AG20443 (cell line): ENCODE results near the gene EIF4EBP3.

ENCODE experiments used
- DNase-seq: peaks from one replicate; pipeline ENCODE4 v3.0.0; 2012; ENCODE audit warnings: low spot score, mixed read lengths

The EIF4EBP3 gene

DNA sequence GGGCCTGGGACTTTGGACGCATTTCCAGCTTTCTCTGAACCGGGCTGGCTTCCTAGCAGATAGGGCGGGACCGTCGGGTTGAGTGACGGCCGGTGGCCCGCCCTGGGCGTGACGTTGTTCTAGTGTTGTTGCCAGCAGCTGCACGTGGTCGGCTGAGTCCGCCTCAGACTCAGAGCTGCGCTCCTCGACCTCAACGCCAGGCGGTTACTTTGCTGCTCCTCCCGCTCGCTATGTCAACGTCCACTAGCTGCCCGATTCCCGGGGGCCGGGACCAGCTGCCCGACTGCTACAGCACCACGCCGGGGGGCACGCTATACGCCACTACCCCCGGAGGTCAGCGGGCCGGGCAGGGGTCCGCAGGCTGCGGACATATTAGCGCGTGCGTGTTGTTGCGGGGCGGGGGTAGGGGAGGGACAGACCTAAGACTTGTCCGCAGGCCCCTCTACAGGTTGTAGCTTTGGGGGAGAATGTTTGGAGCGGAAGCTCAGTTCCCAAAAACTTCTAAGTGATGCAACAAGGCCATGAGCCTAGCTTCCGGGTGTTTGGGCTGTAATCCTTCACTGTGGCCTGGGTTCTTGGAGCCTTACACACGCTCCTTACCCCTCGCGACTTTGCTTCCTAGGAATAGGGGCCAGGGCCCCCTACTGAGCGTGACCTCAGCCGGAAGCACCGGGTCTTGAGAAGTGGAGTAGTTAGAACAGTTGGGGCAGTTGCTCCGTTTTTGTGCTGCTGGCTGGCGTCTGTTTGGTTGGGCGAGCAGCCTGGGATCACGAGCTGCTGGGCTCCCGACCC, at the start of gene EIF4EBP3:
TSS of gene EIF4EBP3 (plus strand) at position 155 of the 792 bp plus-strand sequence. CDS start at position 231, 76 bp downstream.
- peak; percentile 98 for DNase-seq

DNA sequence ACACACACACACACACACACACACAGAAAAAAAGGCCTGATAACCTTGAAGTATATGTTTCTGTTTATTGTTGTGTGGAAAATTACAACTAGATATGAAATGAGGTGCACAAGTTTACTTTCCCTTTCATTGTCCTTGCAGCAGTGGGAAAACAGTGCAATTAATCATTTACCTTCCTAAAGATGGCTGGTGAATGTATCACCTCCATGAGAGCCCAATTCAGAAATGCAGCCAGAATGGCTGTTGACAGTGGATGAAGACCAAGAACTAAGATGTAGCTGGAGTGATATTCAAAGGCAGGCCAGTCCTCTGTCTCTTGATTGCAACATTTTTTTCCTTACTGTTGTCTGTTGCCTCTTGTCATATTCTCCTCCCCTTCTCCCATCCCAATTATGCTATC, 49.6 kb upstream of the EIF4EBP3 start:
- DNase-seq, result no peak

DNA sequence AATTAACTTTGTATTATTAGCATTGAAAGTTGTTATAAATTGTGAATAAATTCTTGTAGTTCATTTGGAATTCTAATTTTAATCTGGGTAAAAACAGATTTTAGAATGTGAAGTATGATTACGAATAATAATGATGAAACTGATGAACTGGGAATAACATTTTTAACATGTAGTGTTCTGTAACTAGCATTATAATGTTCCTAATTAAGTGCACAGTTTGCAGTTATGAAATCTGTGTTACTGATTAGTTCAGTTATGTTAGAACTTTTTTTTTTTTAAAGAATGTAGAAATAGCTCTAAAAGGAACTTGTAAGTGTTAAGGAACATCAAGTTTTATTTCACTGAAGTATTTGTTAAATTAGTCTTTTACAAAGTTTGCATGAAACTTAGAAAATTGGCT, 48.9 kb upstream of the EIF4EBP3 start:
- no peak for DNase-seq

DNA sequence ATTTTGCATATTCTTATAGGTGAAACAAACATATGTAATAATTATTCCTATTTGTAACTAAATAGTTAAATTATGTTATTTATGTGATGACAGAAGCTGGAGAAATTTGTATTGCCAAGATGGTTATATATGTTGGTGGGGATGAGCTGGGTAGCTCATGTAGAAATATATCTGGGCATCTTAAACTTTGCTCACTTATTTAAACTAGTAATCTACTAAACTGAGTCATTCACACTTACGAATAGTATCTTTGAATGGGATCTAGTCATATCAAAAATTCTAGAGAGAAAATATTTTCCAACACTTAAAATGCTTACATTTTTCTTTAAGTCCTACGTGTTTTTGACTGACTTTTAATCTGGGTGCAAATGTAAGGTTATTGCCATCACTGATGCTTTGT, 44.6 kb upstream of the EIF4EBP3 start:
- DNase-seq, result no peak

DNA sequence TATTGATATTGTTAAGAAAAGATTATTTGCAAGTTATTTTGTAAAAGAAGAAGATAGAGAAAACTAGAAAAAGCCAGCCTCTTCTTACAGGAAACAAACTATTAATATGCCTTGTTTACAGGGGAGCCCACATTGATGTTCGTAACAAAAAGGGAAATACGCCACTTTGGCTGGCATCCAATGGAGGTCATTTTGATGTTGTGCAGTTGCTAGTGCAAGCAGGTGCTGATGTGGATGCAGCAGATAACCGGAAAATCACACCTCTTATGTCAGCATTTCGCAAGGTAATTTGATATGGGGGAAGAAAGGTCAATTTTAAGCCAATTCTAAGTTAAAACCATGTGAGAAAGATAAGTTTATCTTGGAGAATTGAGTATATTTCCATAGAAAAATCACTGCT, 37.6 kb upstream of the EIF4EBP3 start:
- no peak for DNase-seq

DNA sequence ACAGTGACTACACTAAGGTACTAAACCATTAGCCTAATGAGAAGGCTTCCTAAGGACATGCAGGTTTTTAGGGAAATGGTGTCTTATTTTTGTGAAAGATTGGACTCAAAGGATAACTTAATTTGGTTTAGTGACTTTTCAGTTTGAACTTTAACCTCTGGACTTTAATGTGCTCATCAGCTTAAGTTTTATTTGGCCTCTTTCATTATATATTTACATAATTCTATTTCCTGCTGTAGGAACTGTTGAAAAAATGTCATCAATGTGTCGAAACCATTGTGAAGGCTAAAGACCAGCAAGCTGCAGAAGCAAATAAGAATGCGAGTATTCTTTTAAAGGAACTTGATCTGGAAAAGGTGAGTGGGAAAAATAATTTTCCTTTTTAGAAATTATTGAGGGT, 34.3 kb upstream of the EIF4EBP3 start:
- DNase-seq, result no peak

DNA sequence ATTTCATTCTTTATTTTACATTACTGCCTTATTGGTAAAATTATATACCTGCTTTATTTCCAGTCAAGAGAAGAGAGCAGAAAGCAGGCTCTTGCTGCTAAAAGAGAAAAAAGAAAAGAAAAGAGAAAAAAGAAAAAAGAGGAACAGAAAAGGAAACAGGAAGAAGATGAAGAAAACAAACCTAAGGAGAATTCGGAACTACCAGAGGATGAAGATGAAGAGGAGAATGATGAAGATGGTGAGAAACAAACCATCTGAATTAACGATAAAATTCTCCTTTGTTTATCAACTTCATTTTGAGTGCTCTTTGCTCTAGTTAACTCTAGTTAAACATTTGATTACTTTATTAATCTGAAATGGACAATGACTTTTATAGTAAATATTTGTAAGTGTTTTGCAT, 23.5 kb upstream of the EIF4EBP3 start:
- DNase-seq, result no peak

DNA sequence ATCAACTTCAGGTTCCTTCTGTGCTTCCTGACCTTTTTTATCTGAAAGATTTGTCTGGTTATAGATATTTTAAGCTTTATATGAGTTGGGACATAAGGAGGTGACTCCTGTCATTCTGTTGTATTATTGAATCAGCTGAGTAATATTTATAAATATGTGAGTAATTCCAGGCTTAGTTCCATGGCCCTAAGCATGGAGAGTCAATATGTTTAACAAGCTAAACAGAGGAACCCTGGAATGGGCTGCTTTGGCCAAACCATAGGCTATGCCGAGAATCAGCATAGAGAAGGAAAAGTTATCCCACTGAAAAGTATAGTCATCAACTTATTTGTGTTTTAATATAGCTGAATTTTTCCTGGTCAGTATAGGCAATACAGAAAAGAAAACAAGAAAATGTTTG, 7.2 kb upstream of the EIF4EBP3 start:
- DNase-seq, result no peak

DNA sequence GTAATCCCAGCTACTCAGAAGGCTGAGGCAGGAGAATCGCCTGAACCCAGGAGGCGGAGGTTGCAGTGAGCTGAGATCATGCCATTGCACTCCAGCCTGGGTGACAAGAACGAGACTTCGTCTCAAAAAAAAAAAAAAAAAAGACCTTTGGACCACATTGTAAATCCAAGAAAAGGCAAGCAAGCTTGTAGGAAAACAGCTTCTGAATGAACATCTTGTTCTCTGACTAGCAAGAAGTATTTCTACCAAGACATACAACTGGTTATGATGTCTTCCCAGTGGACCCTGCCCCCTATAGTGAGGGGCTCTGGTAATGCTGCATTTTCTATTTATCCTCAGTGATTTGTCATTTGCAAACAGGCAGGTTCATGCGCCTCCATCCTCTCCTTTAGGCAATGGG, 4.5 kb upstream of the EIF4EBP3 start:
- no peak for DNase-seq

DNA sequence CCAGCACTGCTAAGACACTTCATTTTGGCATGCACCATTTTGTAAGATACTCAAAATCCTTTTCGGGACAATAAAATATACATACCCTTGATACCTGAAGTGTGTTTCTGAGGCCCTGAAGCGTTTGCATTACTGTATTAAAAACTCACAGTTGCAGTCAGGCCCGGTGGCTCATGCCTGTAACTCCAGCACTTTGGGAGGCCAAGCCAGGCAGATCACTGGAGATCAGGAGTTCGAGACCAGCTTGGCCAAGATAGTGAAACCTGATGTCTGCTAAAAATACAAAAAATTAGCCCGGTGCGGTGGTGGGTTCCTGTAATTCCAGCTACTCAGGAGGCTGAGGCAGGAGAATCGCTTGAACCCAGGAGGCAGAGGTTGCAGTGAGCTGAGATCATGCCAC, 2.5 kb upstream of the EIF4EBP3 start:
- DNase-seq, result no peak

DNA sequence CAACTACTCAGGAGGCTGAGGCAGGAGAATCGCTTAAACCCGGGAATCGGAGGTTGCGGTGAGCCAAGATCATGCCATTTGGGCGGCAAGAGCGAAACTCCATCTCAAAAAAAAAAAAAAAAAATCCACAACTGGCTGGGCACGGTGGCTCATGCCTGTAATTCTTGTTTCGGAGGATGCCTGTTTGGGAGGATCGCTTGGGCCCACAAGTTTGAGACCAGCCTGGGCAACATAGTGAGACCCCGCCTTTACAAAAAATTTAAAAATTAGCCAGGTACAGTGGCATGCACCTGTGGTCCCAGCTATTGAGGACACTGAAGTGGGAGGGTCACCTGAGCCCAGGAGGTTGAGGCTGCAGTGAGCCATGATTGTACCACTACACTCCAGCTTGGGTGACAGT, 1.9 kb upstream of the EIF4EBP3 start:
- no peak for DNase-seq

DNA sequence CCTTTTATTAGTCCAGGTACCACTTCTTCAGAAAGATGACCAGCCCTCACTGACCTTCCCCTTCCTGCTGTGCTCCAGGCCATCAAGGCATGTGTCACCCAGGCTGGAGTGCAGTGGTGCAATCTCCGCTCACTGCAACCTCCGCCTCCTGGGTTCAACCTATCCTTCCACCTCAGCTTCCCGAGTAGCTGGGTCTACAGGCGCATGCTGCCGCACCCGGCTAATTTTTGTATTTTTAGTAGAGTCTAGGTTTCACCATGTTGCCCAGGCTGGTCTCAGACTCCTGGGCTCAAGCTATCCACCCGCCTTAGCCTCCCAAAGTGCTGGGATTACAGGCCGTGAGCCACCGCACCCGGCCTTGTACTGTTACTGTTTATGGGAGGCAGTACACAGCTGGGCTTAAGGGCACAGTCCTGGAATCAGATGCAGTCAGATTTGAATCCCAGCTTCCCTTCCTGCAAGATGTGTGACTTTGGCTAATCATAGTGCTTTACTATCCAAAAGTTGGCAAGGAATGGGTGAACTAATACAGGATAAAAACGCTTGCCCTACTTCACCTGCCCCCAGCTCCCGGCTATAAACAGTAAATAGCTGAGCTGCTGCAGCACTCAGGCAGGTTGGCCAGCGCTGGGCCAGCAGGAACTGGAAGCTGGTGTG, 483 bp upstream of the EIF4EBP3 start:
- no peak for DNase-seq

DNA sequence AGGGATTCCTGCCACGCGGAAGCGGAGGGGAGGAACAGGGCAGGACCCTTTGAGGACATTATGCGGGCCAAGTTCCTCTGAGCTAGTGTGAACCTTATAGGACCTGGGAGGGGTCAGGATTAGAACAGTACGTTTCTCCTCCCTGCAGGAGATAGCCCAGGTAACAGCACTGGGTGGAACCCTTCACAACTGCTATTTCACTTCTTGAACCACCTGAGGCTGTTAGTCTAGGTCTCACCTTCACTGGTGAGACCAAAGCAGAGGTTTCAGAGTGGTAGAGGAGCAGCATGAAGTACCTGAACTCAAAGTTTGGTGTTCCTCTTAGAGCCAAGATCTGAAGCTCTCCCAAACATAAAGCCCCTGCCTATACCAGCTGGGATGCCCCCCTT, 832 bp downstream of the EIF4EBP3 start:
- DNase-seq, result no peak

DNA sequence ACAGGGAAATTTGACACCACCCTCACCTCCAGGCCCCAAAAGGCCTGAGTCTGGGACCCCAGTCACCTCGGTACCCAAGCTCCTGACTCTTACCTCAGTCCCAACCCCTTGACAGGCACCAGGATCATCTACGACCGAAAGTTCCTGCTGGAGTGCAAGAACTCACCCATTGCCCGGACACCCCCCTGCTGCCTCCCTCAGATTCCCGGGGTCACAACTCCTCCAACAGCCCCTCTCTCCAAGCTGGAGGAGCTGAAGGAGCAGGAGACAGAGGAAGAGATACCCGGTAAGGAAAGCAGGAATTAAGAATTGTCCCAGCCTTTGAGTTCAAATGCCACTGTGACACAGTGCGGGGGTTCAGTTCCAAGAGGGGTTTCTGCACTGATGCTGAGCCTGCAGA, 1.3 kb downstream of the EIF4EBP3 start:
- no peak for DNase-seq

DNA sequence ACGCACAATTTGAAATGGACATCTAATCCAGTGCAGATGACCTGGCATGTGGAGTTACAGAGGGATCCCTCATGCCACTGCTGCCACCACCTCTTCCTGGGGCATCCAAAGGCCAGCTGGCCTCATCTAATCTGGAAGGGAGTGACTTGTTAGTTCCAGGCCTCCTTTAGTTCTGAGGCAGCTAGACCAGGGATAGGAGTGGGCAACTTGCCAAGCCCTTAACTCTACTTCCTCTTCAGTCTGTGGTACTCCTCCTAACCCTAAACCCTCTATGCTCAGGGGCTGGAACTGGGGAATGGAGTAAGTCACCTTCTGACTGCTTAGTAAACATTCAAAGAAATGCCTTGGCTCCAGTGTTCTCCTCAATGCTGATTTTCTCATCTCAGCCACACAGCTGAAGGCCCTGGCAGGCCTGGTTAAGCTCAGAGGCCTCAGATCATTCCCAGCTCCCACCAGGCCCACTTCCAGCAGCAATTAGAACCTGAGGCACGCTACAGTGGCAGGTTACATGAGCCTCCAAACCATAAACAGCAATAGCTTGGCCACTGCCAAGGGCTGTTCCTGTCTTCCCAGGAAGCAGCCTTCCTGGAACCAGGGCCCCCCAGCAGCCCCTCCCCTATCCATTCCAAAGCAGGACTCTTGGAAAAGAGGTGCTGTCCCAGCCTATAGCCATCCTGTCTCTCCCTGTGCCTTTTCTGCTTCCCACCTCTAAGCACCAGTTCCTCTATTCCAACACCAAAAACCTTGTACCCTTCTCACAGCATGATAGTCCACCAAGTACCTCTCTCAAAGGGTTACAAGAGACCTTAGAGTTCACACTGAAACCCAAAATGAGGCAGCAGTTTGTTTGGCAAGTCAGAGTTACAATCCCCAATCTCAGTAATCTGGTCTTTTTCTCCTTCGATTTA, 2.0 kb downstream of the EIF4EBP3 start:
- DNase-seq, result peak; percentile 15

DNA sequence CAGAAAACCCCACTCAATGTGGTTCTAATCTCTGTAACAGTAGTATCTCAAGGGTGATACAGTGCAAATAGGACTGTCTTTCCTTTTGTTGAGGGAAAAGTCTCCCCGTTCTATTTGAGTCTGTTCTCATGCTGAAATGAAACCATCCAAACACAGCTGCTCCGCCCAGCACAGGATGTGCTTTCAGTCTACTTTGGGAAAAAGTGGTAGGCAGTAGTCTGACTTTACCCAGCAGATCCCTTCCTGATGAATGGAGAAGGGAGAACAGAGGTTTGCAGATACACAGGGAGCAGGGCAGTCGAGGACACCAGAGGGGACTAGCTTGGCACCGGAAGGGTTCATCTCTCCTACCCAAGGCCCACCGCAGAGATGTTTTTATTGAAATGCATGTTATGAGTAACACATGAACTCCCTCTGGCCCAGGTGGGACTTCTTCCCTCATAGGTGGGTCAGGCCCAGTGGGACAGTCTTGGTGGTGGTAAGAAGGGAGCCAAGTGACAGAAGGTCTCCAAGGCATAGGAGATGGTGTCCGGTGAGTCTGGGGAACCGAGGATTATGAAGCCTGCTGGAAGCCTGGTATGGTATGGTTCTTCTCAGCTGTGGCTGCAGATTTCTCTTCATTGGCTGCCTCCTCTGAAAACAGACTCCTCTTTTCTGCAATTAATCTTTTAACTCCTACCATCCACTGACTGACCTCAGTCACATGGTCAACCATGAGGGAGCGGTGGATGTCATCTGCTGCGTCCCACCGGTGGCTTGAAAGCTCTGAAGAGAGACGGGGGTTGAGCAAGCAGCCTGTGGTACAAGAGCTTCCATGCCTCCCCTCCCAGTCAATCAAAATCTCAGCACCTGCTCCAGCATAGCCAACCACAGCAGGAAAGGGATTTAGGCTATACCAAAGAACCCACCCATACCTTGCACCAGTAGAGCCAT, 3.0 kb downstream of the EIF4EBP3 start:
- DNase-seq, result no peak

DNA sequence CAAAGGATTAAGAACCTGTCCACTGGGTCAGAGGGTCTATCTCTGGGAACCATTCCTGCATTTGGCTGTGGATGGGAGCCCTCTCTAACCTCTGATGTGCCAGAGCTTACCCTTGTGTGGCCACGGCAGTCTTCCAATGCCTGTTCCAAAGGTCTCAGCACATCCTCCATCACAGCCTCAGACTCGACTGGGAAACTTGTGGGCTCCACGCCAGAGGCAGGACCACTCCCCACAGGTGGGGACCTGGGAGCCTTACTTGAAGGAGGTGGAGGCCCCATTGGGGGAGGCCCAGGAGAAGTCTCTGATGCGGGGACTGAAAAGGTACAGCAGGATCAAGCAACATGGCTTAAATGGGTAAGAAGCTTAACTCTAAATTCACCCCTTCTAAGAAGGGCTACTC, 4.4 kb downstream of the EIF4EBP3 start:
- no peak for DNase-seq

DNA sequence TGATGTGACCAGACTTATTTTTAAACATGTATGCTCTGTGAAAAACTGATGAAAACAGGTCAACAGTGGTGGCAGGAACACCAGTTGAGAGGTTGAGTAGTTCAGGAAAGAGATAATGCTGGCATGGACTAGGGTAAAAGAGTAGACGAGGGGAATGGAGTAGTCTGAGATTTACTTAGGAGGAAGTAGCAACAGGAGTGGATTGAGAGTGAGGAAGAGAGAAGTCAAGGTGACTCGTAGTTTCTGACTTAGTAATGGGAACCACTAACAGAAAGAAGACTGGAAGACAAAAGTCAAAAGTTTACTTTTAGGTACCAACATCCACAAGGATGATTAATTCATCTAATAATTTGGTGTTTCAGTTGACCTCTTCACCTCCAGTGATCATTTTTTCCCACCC, 6.2 kb downstream of the EIF4EBP3 start:
- no peak for DNase-seq

DNA sequence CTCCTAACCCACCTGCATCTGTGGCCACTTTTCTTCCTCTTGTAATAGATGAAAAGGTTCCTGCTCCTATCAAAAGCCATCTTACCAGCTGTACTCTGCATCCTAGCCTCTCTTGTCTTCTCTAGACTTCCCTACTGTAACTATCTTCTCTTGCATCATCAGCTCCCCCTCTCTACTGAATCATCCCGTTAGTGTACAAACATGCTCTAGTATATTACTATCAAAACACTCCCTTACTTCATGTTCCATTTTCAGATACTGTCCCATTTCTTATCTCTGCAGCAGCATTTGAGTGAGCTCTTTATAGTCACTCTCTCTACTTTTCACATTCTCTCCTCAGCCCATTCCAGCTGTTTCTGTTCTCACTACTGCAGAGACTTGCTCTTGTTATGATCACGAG, 7.0 kb downstream of the EIF4EBP3 start:
- peak; percentile 31 for DNase-seq

DNA sequence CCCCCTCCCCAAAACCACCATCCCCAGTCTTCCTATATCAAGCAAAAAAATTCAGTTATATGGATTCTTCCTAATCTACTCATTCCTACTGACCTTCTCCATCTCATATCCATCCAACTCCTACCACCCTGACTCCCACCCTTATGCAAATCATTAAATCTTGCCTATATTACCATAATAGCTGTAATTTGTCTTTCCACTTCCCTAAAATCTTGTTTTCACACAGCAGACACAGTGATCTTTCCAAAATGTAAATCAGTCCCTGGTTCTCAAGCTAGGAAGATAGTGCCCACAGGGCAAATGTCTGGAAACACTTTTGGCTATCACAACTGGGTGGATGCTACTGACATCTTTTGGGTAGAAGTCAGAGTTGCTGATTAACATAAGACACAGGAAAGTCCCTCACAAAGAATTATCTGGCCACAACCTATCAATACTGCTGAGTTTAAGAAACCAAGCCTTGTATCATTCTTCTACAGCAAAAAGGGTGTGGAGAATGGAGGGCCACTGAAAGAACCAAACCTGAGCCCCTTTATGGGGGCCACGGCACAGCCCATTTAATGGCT, 8.4 kb downstream of the EIF4EBP3 start:
- DNase-seq, result no peak

DNA sequence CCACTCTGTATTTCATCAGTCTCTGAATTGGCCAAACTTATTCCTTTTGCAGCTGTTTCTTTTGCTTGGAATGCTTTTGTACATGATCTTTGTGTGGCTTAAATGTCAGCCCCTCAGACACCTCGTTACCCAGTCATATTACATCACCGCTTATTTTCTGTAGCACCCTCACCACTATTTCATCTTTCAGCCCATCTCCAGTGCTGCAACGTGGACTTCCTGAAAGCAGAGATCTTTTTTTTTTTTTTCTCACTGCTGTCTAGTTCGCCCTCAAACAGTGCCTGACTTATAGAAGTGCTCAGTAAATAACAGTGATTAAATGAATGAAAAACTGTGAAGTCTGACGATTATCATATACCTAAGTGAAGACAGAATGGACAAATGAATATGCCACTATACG, 9.0 kb downstream of the EIF4EBP3 start:
- DNase-seq, result no peak
